CD4-positive, alpha-beta memory T cell (primary cell): ENCODE results near the gene C11orf68. TPM values are rescaled to one million over a fixed set of nuclear protein-coding genes. Genes with fewer than 3 reads are reported as not detected.

Experiments used
- CTCF ChIA-PET: fragments of 350-600 bp; sonication (Branson Sonifier 250); formaldehyde crosslinking; loops from one replicate; lab custom pipeline; 2021; ENCODE audit warnings: inconsistent platforms; ENCODE audit not compliant: partially characterized antibody; lab: Charles Lee
- POLR2A ChIA-PET: fragments of 350-600 bp; sonication (Branson Sonifier 250); formaldehyde crosslinking; loops from one replicate; lab custom pipeline; 2021; ENCODE audit not compliant: partially characterized antibody; lab: Charles Lee
- DNase-seq, 5 donors: peaks; one replicate each; pipeline versions ENCODE4 v3.0.0 to v3.0.0-alpha.2; 2020 to 2022; ENCODE audit warnings: mixed read lengths in 1 of 5
- H3K27ac ChIP-seq: one replicate; pipeline ENCODE4 v1.7.0; 2013; ENCODE audit warnings: low read depth, low read length
- H3K27me3 ChIP-seq: 2 replicates; pipeline ENCODE4 v1.7.0; 2013; ENCODE audit warnings: mild to moderate bottlenecking, low read length, moderate library complexity; ENCODE audit not compliant: insufficient read depth
- H3K36me3 ChIP-seq: 2 replicates; pipeline ENCODE4 v1.7.0; 2013; ENCODE audit warnings: mild to moderate bottlenecking, low read length, moderate library complexity; ENCODE audit not compliant: insufficient read depth
- H3K4me1 ChIP-seq: 2 replicates; pipeline ENCODE4 v1.7.0; 2013; ENCODE audit warnings: mild to moderate bottlenecking, low read length, moderate library complexity; ENCODE audit not compliant: insufficient read depth
- H3K4me3 ChIP-seq, 2 donors: one replicate each; pipeline ENCODE4 v1.7.0; 2013; ENCODE audit warnings: low read length in 2 of 2, mild to moderate bottlenecking in 1 of 2
- H3K9me3 ChIP-seq, 2 donors: one replicate each; pipeline ENCODE4 v1.7.0; 2013; ENCODE audit warnings: low read length in 2 of 2, control low read depth in 1 of 2; ENCODE audit not compliant: control insufficient read depth in 1 of 2
- H3K27ac Mint-ChIP-seq, 7 donors: one replicate each; pipeline ENCODE4 v1.8.0; 2020 to 2021; ENCODE audit warnings: mixed read lengths in 7 of 7, mild to moderate bottlenecking in 6 of 7, inconsistent platforms in 3 of 7, moderate library complexity in 3 of 7
- H3K27me3 Mint-ChIP-seq, 2 donors: one replicate each; pipeline ENCODE4 v1.8.0; 2020 to 2021; ENCODE audit warnings: mixed read lengths in 2 of 2
- H3K36me3 Mint-ChIP-seq, 2 donors: one replicate each; pipeline ENCODE4 v1.8.0; 2020 to 2021; ENCODE audit warnings: mixed read lengths in 2 of 2, inconsistent platforms in 1 of 2, mild to moderate bottlenecking in 1 of 2
- H3K4me1 Mint-ChIP-seq, 4 donors: one replicate each; pipeline ENCODE4 v1.8.0; 2020 to 2021; ENCODE audit warnings: mixed read lengths in 4 of 4, mild to moderate bottlenecking in 1 of 4
- H3K4me3 Mint-ChIP-seq, 8 donors: one replicate each; pipeline ENCODE4 v1.8.0; 2020 to 2021; ENCODE audit warnings: mixed read lengths in 8 of 8, mild to moderate bottlenecking in 7 of 8, moderate library complexity in 6 of 8, inconsistent platforms in 3 of 8
- H3K9me3 Mint-ChIP-seq, 8 donors: one replicate each; pipeline ENCODE4 v1.8.0; 2020 to 2021; ENCODE audit warnings: mixed read lengths in 8 of 8, mild to moderate bottlenecking in 5 of 8, inconsistent platforms in 3 of 8, moderate library complexity in 1 of 8
- intact Hi-C: fragments of 100-400 bp; cut with micrococcal nuclease; formaldehyde crosslinking; loops from one replicate; pipeline ENCODE4 v1.15.1; 2023
- polyA plus RNA-seq, 2 donors: library from polyadenylated mRNA; unstranded; fragments of 300-500 nt; fragmentation: Illumina TruSeq; gene quantifications; one replicate each; pipeline ENCODE4 v1.2.3, GENCODE V29; 2021
- total RNA-seq, 2 experiments: library from RNA; stranded (reverse); gene quantifications; one replicate each; pipeline ENCODE4 v1.2.3, GENCODE V29; 2021

Gene C11orf68
- total and polyA plus RNA-seq, 4 experiments from 2014 or later, result 48.0 to 81.6 (median 58.3) TPM

GRCh38 chr11:65921876-65922275, 3.0 kb upstream of the C11orf68 start:
- H3K4me3 Mint-ChIP-seq, result peak overlapping the region in 5 of 8 donors; percentile 9 to 56 (median 46)
- intact Hi-C loops, result no loop called here
- Histone ChIP-seq H3K9me3 (no peaks in the 10 kb centered on the region), H3K27me3 (no peaks in the 10 kb centered on the region), H3K4me1 (peaks cover 40% of the 10 kb centered on the region), H3K27ac (no peak overlapping the region), H3K4me3 (no peak overlapping the region), H3K36me3 (peaks cover 12% of the 10 kb centered on the region)
- POLR2A ChIA-PET, result interaction anchor here (0.7 to 14.1 kb wide), 6 partner anchors 22 to 346 kb away, joined by 3 to 320 read pairs (median 23); partner anchors contain the start of genes CCDC85B, CFL1, EHBP1L1 and FIBP
- DNase-seq, result no peak
- peak overlapping the region in 4 of 7 donors; percentile 0 to 48 (median 30) for H3K27ac Mint-ChIP-seq
- no peaks in the 10 kb centered on the region for H3K27me3 Mint-ChIP-seq
- peaks cover 0 to 4% (median 0%) of the 10 kb centered on the region in 8 donors for H3K9me3 Mint-ChIP-seq
- CTCF ChIA-PET, result interaction anchor here (0.7 to 3.5 kb wide), 3 partner anchors 11 to 37 kb away, joined by 3 to 18 read pairs (median 9); partner anchors contain the start of gene FIBP
- peaks cover 15 to 28% of the 10 kb centered on the region in 2 donors for H3K36me3 Mint-ChIP-seq
- H3K4me1 Mint-ChIP-seq, result peaks cover 9 to 42% (median 25%) of the 10 kb centered on the region in 4 donors

GRCh38 chr11:65921033-65921555, 2.2 kb upstream of the C11orf68 start:
- peaks cover 12 to 47% (median 31%) of the 10 kb centered on the region in 4 donors for H3K4me1 Mint-ChIP-seq
- H3K27ac ChIP-seq, result peak overlapping the region; percentile 83
- DNase-seq, result no peak
- H3K27me3 Mint-ChIP-seq, result no peaks in the 10 kb centered on the region
- peak overlapping the region in 1 of 7 donors; percentile 56 for H3K27ac Mint-ChIP-seq
- POLR2A ChIA-PET, result interaction anchor here (2.5 to 14.1 kb wide), 6 partner anchors 8 to 61 kb away, joined by 7 to 320 read pairs (median 38); partner anchors contain the start of genes CCDC85B, CFL1, FIBP and FOSL1
- CTCF ChIA-PET, result interaction anchor here (0.7 to 3.5 kb wide), 3 partner anchors 12 to 36 kb away, joined by 3 to 18 read pairs (median 9); partner anchors contain the start of gene FIBP
- peak overlapping the region; percentile 68 to 95 (median 92) for H3K4me3 Mint-ChIP-seq
- H3K9me3 Mint-ChIP-seq, result peaks cover 0 to 4% (median 0%) of the 10 kb centered on the region in 8 donors
- no peaks in the 10 kb centered on the region for H3K9me3 ChIP-seq
- H3K4me3 ChIP-seq, result peak overlapping the region in 1 of 2 donors; percentile 89
- no peaks in the 10 kb centered on the region for H3K27me3 ChIP-seq
- intact Hi-C loops, result no loop called here
- peaks cover 15 to 31% of the 10 kb centered on the region in 2 donors for H3K36me3 Mint-ChIP-seq
- peaks cover 12% of the 10 kb centered on the region for H3K36me3 ChIP-seq
- H3K4me1 ChIP-seq, result peaks cover 48% of the 10 kb centered on the region

- peaks cover 12% of the 10 kb centered on the region for H3K36me3 ChIP-seq
- Mint-ChIP-seq H3K9me3 (peaks cover 0 to 4% (median 0%) of the 10 kb centered on the region in 8 donors), H3K27ac (peak overlapping the region in 5 of 7 donors; percentile 60 to 94 (median 93)), H3K4me3 (peak overlapping the region; percentile 88 to 95 (median 92)), H3K27me3 (no peaks in the 10 kb centered on the region), H3K36me3 (peaks cover 15 to 31% of the 10 kb centered on the region in 2 donors), H3K4me1 (peaks cover 13 to 53% (median 30%) of the 10 kb centered on the region in 4 donors)
- H3K4me3 ChIP-seq, result peak overlapping the region; percentile 76 to 89
- no peaks in the 10 kb centered on the region for H3K27me3 ChIP-seq
- H3K4me1 ChIP-seq, result peaks cover 52% of the 10 kb centered on the region
- H3K27ac ChIP-seq, result peak overlapping the region; percentile 83
- intact Hi-C loops, result no loop called here
- DNase-seq, result no peak
- ChIA-PET CTCF (interaction anchor here (2.5 to 3.5 kb wide), 2 partner anchors 32 to 36 kb away, joined by 9 to 18 read pairs; partner anchors contain the start of gene FIBP), POLR2A (interaction anchor here (1.0 to 14.1 kb wide), 9 partner anchors 8 to 61 kb away, joined by 3 to 320 read pairs (median 20); partner anchors contain the start of genes CCDC85B, CFL1, FIBP and FOSL1)
- H3K9me3 ChIP-seq, result no peaks in the 10 kb centered on the region
Observed at GRCh38 chr11:65920372-65920802, 1.5 kb upstream of the C11orf68 start.

- Mint-ChIP-seq H3K36me3 (peaks cover 15 to 31% of the 10 kb centered on the region in 2 donors), H3K9me3 (peaks cover 0 to 4% (median 0%) of the 10 kb centered on the region in 8 donors), H3K4me3 (peak overlapping the region; percentile 88 to 95 (median 92)), H3K27me3 (no peaks in the 10 kb centered on the region), H3K4me1 (peaks cover 15 to 59% (median 36%) of the 10 kb centered on the region in 4 donors), H3K27ac (peak overlapping the region; percentile 86 to 94 (median 93))
- Histone ChIP-seq H3K27ac (peak overlapping the region; percentile 83), H3K4me1 (peaks cover 52% of the 10 kb centered on the region), H3K9me3 (no peaks in the 10 kb centered on the region), H3K27me3 (no peaks in the 10 kb centered on the region), H3K4me3 (peak overlapping the region; percentile 76 to 89), H3K36me3 (peaks cover 12% of the 10 kb centered on the region)
- peak in 1 of 5 donors; percentile 80 for DNase-seq
- intact Hi-C loops, result loop anchor here (1.0 kb wide), 8 partner anchors 9 to 207 kb away; partner anchors contain the start of genes CCDC85B, CFL1, FOSL1 and KAT5
- ChIA-PET POLR2A (interaction anchor here (1.0 to 14.1 kb wide), 11 partner anchors 9 to 345 kb away, joined by 3 to 320 read pairs (median 20); partner anchors contain the start of genes CCDC85B, CFL1, FIBP and FOSL1), CTCF (interaction anchor here (0.6 to 3.5 kb wide), 3 partner anchors 29 to 35 kb away, joined by 3 to 18 read pairs (median 9); partner anchors contain the start of gene FIBP)
Observed at GRCh38 chr11:65919573-65920371, 910 bp upstream of the C11orf68 start.

GRCh38 chr11:65919141-65919572, 295 bp upstream of the C11orf68 start, which contains the start of gene DRAP1:
DRAP1 (plus strand) TSS chr11:65919426; CDS start chr11:65919502, 76 bp downstream.
- Mint-ChIP-seq H3K36me3 (peaks cover 15 to 32% of the 10 kb centered on the region in 2 donors), H3K9me3 (peaks cover 0 to 4% (median 0%) of the 10 kb centered on the region in 8 donors), H3K4me1 (peaks cover 15 to 63% (median 39%) of the 10 kb centered on the region in 4 donors), H3K4me3 (peak within 1 kb of the TSS; percentile 89 to 95 (median 92)), H3K27ac (peak within 1 kb of the TSS; percentile 89 to 95 (median 93)), H3K27me3 (no peaks in the 10 kb centered on the region)
- ChIA-PET POLR2A (interaction anchor here (0.7 to 14.1 kb wide), 21 partner anchors 10 to 657 kb away, joined by 3 to 320 read pairs (median 5); partner anchors contain the start of genes BANF1, CCDC85B, CFL1 and EIF1AD), CTCF (interaction anchor here (0.6 to 2.5 kb wide), 6 partner anchors 18 to 59 kb away, joined by 3 to 25 read pairs (median 8); partner anchors contain the start of genes CCDC85B, FIBP and MUS81)
- no peaks in the 10 kb centered on the region for H3K27me3 ChIP-seq
- peaks cover 12% of the 10 kb centered on the region for H3K36me3 ChIP-seq
- H3K4me3 ChIP-seq, result peak within 1 kb of the TSS; percentile 76 to 89
- peak within 1 kb of the TSS; percentile 86 for H3K27ac ChIP-seq
- H3K9me3 ChIP-seq, result no peaks in the 10 kb centered on the region
- peaks cover 52% of the 10 kb centered on the region for H3K4me1 ChIP-seq
- intact Hi-C loops, result loop anchor here (1.0 kb wide), 8 partner anchors 9 to 207 kb away; partner anchors contain the start of genes CCDC85B, CFL1, FOSL1 and KAT5
- peak; percentile 97 to 99 (median 98) for DNase-seq
